ENCODE results near the gene CNPY1.

The CNPY1 gene

DNA sequence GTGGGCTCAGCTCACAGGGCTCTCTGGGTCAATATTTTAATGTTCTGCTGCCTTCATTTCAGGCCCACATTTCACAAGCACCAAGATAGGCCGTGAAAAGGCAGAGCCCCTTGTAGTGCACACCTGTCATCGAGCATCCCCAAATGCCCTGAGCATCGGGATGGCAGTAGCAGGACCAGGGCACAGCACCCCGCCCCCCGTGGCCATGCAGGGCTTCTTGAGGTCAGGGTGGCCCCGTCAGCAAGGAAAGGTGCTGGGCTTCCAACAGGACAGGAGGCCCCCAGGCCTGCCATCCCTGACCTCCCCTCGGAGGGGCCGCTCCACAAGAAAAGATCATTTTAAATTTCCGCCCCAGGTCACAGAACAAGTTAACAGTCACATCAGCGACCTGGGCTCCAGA lies 2.9 kb upstream of the CNPY1 start:
- Histone ChIP-seq H3K27ac (replicated peaks) (no peak overlapping the region), H3K4me3 (replicated peaks; ENCODE audit: insufficient read depth, low read length) (no peak overlapping the region), H3K27me3 (ENCODE audit: insufficient read depth, poor library complexity, severe bottlenecking) (no peaks in the 10 kb centered on the region)
- no peak for DNase-seq (ENCODE audit: low read depth in 1 of 2, low spot score in 1 of 2)
- no peak for TF ChIP-seq GABPA (IDR thresholded peaks at IDR 0.05; ENCODE audit: low read depth)
- TF ChIP-seq REST (IDR thresholded peaks at IDR 0.05; ENCODE audit: insufficient replicate concordance, low read depth), result no peak
- no peak for TF ChIP-seq POLR2AphosphoS5 (IDR thresholded peaks at IDR 0.05; ENCODE audit: low read depth)
- TF ChIP-seq SPI1 (IDR thresholded peaks at IDR 0.05; ENCODE audit: borderline replicate concordance, low read depth), result no peak
- no peak for TF ChIP-seq CTCF (IDR thresholded peaks at IDR 0.05; ENCODE audit: insufficient read depth, low read length)

GRCh38 chr7:155547161-155547791 lies 917 bp upstream of the CNPY1 start:
- DNase-seq (ENCODE audit: low read depth in 1 of 2, low spot score in 1 of 2), result no peak
- no peak overlapping the region for H3K4me3 ChIP-seq (replicated peaks; ENCODE audit: insufficient read depth, low read length)
- no peaks in the 10 kb centered on the region for H3K27me3 ChIP-seq (ENCODE audit: insufficient read depth, poor library complexity, severe bottlenecking)
- no peak for TF ChIP-seq SPI1 (IDR thresholded peaks at IDR 0.05; ENCODE audit: borderline replicate concordance, low read depth)
- TF ChIP-seq GABPA (IDR thresholded peaks at IDR 0.05; ENCODE audit: low read depth), result no peak
- no peak for TF ChIP-seq POLR2AphosphoS5 (IDR thresholded peaks at IDR 0.05; ENCODE audit: low read depth)
- TF ChIP-seq CTCF (IDR thresholded peaks at IDR 0.05; ENCODE audit: insufficient read depth, low read length), result no peak
- H3K27ac ChIP-seq (replicated peaks), result no peak overlapping the region

DNA sequence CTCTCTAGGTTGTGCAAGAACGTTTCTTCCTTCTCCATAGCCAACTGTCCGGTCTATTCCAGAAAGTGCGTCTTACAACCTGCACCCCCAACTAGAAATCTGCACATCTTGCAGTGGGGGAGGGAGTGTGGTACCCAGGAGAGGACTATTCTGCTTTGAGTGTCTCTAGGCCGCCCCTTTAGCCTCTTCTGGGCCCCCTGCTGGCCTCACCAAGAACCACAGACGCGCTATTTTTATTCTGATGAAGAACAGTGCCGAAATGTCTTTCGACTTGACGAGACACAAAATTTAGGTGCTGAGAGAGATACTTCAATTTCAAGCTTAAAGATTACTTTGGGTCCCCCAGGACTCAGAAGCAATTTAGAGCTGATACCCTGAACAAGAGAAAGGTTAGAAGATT lies 1.0 kb downstream of the CNPY1 start:
- H3K27me3 ChIP-seq (ENCODE audit: insufficient read depth, poor library complexity, severe bottlenecking), result no peaks in the 10 kb centered on the region
- no peak overlapping the region for H3K4me3 ChIP-seq (replicated peaks; ENCODE audit: insufficient read depth, low read length)
- no peak for DNase-seq (ENCODE audit: low read depth in 1 of 2, low spot score in 1 of 2)
- no peak overlapping the region for H3K27ac ChIP-seq (replicated peaks)
- TF ChIP-seq SPI1 (IDR thresholded peaks at IDR 0.05; ENCODE audit: borderline replicate concordance, low read depth) (no peak), POLR2AphosphoS5 (IDR thresholded peaks at IDR 0.05; ENCODE audit: low read depth) (no peak), CTCF (IDR thresholded peaks at IDR 0.05; ENCODE audit: insufficient read depth, low read length) (no peak), REST (IDR thresholded peaks at IDR 0.05; ENCODE audit: insufficient replicate concordance, low read depth) (no peak), GABPA (IDR thresholded peaks at IDR 0.05; ENCODE audit: low read depth) (no peak)

DNA sequence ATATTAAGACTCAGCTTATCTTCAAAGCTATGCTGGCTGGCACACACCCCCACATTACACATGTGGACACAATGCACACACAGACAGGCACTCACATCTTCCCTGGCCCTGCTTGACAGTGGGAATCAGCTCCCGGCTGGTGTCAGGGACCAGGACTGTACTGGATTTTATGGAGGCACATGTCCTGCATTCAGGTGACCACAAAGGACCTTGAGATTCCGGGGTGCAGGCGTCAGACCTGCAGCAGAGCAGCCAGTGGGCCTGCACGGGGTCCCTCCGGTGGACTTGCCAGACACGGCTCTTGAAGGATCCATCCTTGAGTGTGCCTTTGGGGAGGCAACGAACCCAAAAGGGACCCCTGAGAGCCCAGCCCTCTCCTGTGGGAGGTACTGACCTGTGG lies 1.9 kb downstream of the CNPY1 start:
- Histone ChIP-seq H3K27ac (replicated peaks) (no peak overlapping the region), H3K4me3 (replicated peaks; ENCODE audit: insufficient read depth, low read length) (no peak overlapping the region), H3K27me3 (ENCODE audit: insufficient read depth, poor library complexity, severe bottlenecking) (peaks cover under 1% of the 10 kb centered on the region)
- DNase-seq (ENCODE audit: low read depth in 1 of 2, low spot score in 1 of 2), result no peak
- TF ChIP-seq REST (IDR thresholded peaks at IDR 0.05; ENCODE audit: insufficient replicate concordance, low read depth) (no peak), SPI1 (IDR thresholded peaks at IDR 0.05; ENCODE audit: borderline replicate concordance, low read depth) (no peak), CTCF (IDR thresholded peaks at IDR 0.05; ENCODE audit: insufficient read depth, low read length) (no peak), GABPA (IDR thresholded peaks at IDR 0.05; ENCODE audit: low read depth) (no peak), POLR2AphosphoS5 (IDR thresholded peaks at IDR 0.05; ENCODE audit: low read depth) (no peak)
